GM12801 (cell line): ENCODE measurements around the gene RAD51B.

Experiments used
- CTCF ChIP-seq: IDR thresholded peaks from one replicate; pipeline ENCODE4 v1.5.1; 2011; ENCODE audit warnings: control low read depth; ENCODE audit not compliant: insufficient read length; ENCODE audit errors: extremely low read depth

Gene RAD51B

GRCh38 chr14:67990576-67990975 lies 171.0 kb downstream of the RAD51B start:
- no peak for TF ChIP-seq CTCF

- no peak for TF ChIP-seq CTCF
These were observed 175.0 kb downstream of the RAD51B start for GRCh38 chr14:67994531-67994930.

GRCh38 chr14:67996235-67996634 lies 176.7 kb downstream of the RAD51B start:
- no peak for TF ChIP-seq CTCF

GRCh38 chr14:67998834-67999233 lies 179.3 kb downstream of the RAD51B start:
- no peak for TF ChIP-seq CTCF

- no peak for TF ChIP-seq CTCF
These were observed 179.7 kb downstream of the RAD51B start for GRCh38 chr14:67999290-67999689.

GRCh38 chr14:67999705-68000384 lies 180.3 kb downstream of the RAD51B start:
- TF ChIP-seq CTCF, result no peak

- no peak for TF ChIP-seq CTCF
These were observed 180.9 kb downstream of the RAD51B start for GRCh38 chr14:68000511-68000910.
